HCT116 (cell line): ENCODE measurements around the gene DOCK2. TPM values are rescaled to one million over a fixed set of nuclear protein-coding genes. Genes with fewer than 3 reads are reported as not detected.

ENCODE experiments used
- ATAC-seq: fragments of 200-7000 bp; cut with Tn5 transposase; 2 replicates; pipeline ENCODE4 v1.9.1; 2020; ENCODE audit warnings: mild to moderate bottlenecking, moderate library complexity
- BruUV-seq: library from RNA; stranded (reverse); fragments of 400-500 nt; replicated peaks from 2 replicates; lab custom pipeline; 2021; lab: Mats Ljungman, UMichigan
- CTCF ChIA-PET: fragments of 300-600 bp; sonication (Branson Sonifier 250); formaldehyde crosslinking; loops from one replicate; lab custom pipeline; 2021; ENCODE audit warnings: antibody characterized with exemption; lab: Charles Lee
- POLR2A ChIA-PET: fragments of 300-600, 350-600 bp; sonication (Branson Sonifier 250); formaldehyde crosslinking; loops from one replicate; lab custom pipeline; 2021; ENCODE audit warnings: antibody characterized with exemption; lab: Charles Lee
- RAD21 ChIA-PET, 2 experiments: fragments of 300-600 bp; sonication (Branson Sonifier 250); formaldehyde crosslinking; loops; one replicate each; lab custom pipeline; 2023; ENCODE audit warnings: low total read pairs in 2 of 2; ENCODE audit not compliant: uncharacterized antibody in 2 of 2, unreplicated experiment in 2 of 2, low non-redundant PET in 1 of 2; lab: Charles Lee
- DNase-seq: peaks from one replicate; pipeline ENCODE4 v3.0.0-alpha.2; 2010; ENCODE audit warnings: low read depth, low spot score
- H2AFZ ChIP-seq: fragments of 200-600 bp; shearing (Covaris generic), sonication (generic); 2 replicates; pipeline ENCODE4 v1.6.1; 2017; ENCODE audit warnings: low read depth, mixed run types, mixed read lengths, antibody characterized with exemption, low read length; ENCODE audit not compliant: poor library complexity, severe bottlenecking
- H3K27ac ChIP-seq: 2 replicates; pipeline ENCODE4 v1.5.1; 2012; ENCODE audit warnings: low read depth, low read length
- H3K27me3 ChIP-seq: fragments of 200-600 bp; sonication (generic); 2 replicates; pipeline ENCODE4 v1.6.1; 2016; ENCODE audit warnings: mixed run types, low read length, mixed read lengths; ENCODE audit not compliant: insufficient read depth
- H3K36me3 ChIP-seq, 2 experiments: fragments of 200-500 bp in 1 of 2; fragments of 200-600 bp in 1 of 2; sonication (Bioruptor generic) in 1 of 2; sonication (generic) in 1 of 2; 2 replicates each; pipeline versions ENCODE4 v1.5.1 to v1.6.1; 2014 to 2016; ENCODE audit warnings: low read length in 2 of 2, inconsistent platforms in 1 of 2, mixed read lengths in 1 of 2, mixed run types in 1 of 2; ENCODE audit not compliant: insufficient read depth in 2 of 2, control insufficient read depth in 1 of 2
- H3K4me1 ChIP-seq, 2 experiments: fragments of 200-600 bp in 1 of 2; sonication (generic) in 1 of 2; 2 replicates each; pipeline versions ENCODE4 v1.5.1 to v1.6.1; 2012 to 2017; ENCODE audit warnings: low read length in 2 of 2, inconsistent platforms in 1 of 2, mild to moderate bottlenecking in 1 of 2, mixed read lengths in 1 of 2, mixed run types in 1 of 2, moderate library complexity in 1 of 2; ENCODE audit not compliant: insufficient read depth in 2 of 2, control insufficient read depth in 1 of 2
- H3K4me2 ChIP-seq: fragments of 200-600 bp; sonication (generic); 2 replicates; pipeline ENCODE4 v1.6.1; 2017; ENCODE audit warnings: mixed run types, low read length, mixed read lengths
- H3K4me3 ChIP-seq, 2 experiments: fragments of 200-600 bp in 1 of 2; sonication (generic) in 1 of 2; replicated peaks in 1 of 2; 2 replicates each; pipeline ENCODE4 v1.5.1; 2011 to 2016; ENCODE audit warnings: low read length in 2 of 2, control low read depth in 1 of 2, low read depth in 1 of 2, mild to moderate bottlenecking in 1 of 2, mixed read lengths in 1 of 2, mixed run types in 1 of 2
- H3K79me2 ChIP-seq: fragments of 200-600 bp; sonication (generic); 2 replicates; pipeline ENCODE4 v1.6.1; 2017; ENCODE audit warnings: mild to moderate bottlenecking, mixed run types, low read length, moderate library complexity, mixed read lengths; ENCODE audit not compliant: insufficient read depth
- H3K9ac ChIP-seq: fragments of 200-600 bp; sonication (generic); 2 replicates; pipeline ENCODE4 v1.6.1; 2016; ENCODE audit warnings: low read length, mixed read lengths
- H3K9me2 ChIP-seq: fragments of 200-600 bp; sonication (generic), shearing (Covaris generic); 2 replicates; pipeline ENCODE4 v1.6.1; 2017; ENCODE audit warnings: mixed run types, mild to moderate bottlenecking, moderate library complexity; ENCODE audit not compliant: insufficient read depth
- H3K9me3 ChIP-seq, 2 experiments: fragments of 200-500 bp in 1 of 2; fragments of 200-600 bp in 1 of 2; sonication (Bioruptor generic) in 1 of 2; sonication (generic) in 1 of 2; 2 replicates each; pipeline ENCODE4 v1.6.1; 2014 to 2017; ENCODE audit warnings: low read length in 2 of 2, mixed read lengths in 2 of 2, inconsistent platforms in 1 of 2, low read depth in 1 of 2, mild to moderate bottlenecking in 1 of 2, mixed run types in 1 of 2, moderate library complexity in 1 of 2; ENCODE audit not compliant: control insufficient read depth in 1 of 2, insufficient read depth in 1 of 2
- H4K20me1 ChIP-seq: fragments of 200-600 bp; sonication (generic), shearing (Covaris generic); 2 replicates; pipeline ENCODE4 v1.6.1; 2017; ENCODE audit warnings: mixed run types, mild to moderate bottlenecking, moderate library complexity; ENCODE audit not compliant: insufficient read depth
- CBX3 ChIP-seq: IDR thresholded peaks from 2 replicates; pipeline ENCODE4 v1.6.1; 2012; ENCODE audit warnings: low read depth
- CEBPB ChIP-seq: IDR thresholded peaks from 2 replicates; pipeline ENCODE4 v1.6.1; 2012; ENCODE audit warnings: low read depth
- ELF1 ChIP-seq: IDR thresholded peaks from 2 replicates; pipeline ENCODE4 v1.6.1; 2012; ENCODE audit warnings: low read depth, borderline replicate concordance
- EZH2 ChIP-seq: fragments of 200-600 bp; sonication (generic); IDR thresholded peaks from 2 replicates; pipeline ENCODE4 v1.6.1; 2017; ENCODE audit warnings: antibody characterized with exemption, mixed run types
- FOSL1 ChIP-seq: IDR thresholded peaks from 2 replicates; pipeline ENCODE4 v1.6.1; 2012; ENCODE audit warnings: low read depth
- JUND ChIP-seq: IDR thresholded peaks from 2 replicates; pipeline ENCODE4 v1.6.1; 2012
- POLR2A ChIP-seq: IDR thresholded peaks from 2 replicates; pipeline ENCODE4 v1.7.0; 2011; ENCODE audit warnings: borderline replicate concordance; ENCODE audit not compliant: insufficient read depth, insufficient read length; ENCODE audit errors: extremely low read depth
- POLR2AphosphoS5 ChIP-seq: IDR thresholded peaks from 2 replicates; pipeline ENCODE4 v1.6.1; 2011; ENCODE audit warnings: mild to moderate bottlenecking, low read depth, low read length, moderate library complexity
- SRF ChIP-seq: IDR thresholded peaks from 2 replicates; pipeline ENCODE4 v1.6.1; 2012; ENCODE audit warnings: low read depth
- TCF7L2 ChIP-seq: IDR thresholded peaks from 2 replicates; pipeline ENCODE4 v1.7.0; 2011; ENCODE audit warnings: borderline replicate concordance, inconsistent platforms; ENCODE audit not compliant: insufficient read depth, insufficient read length; ENCODE audit errors: extremely low read depth
- intact Hi-C: fragments of 100-400 bp; cut with micrococcal nuclease; formaldehyde crosslinking; loops from 2 replicates; pipeline ENCODE4 v1.10.0; 2022
- total RNA-seq: library from RNA; stranded (reverse); gene quantifications from one replicate; pipeline ENCODE4 v1.2.1, GENCODE V29; 2021; ENCODE audit not compliant: unreplicated experiment
- TF ChIP-seq, protein P1 (sequence below): IDR thresholded peaks from 2 replicates; pipeline ENCODE4 v1.6.1; 2012
- TF ChIP-seq, protein P2 (sequence below): IDR thresholded peaks from 2 replicates; pipeline ENCODE4 v1.6.1; 2012
- TF ChIP-seq, protein P3 (sequence below), 3 experiments: fragments of 200-600 bp in 1 of 3; sonication (generic) in 1 of 3; IDR thresholded peaks in 2 of 3; conservative IDR thresholded peaks in 1 of 3; 2 replicates each; pipeline ENCODE4 v1.5.1; 2012 to 2017; ENCODE audit warnings: low read depth in 2 of 3, low read length in 2 of 3, antibody characterized with exemption in 1 of 3, borderline replicate concordance in 1 of 3, control low read depth in 1 of 3, mild to moderate bottlenecking in 1 of 3, mixed read lengths in 1 of 3, mixed run types in 1 of 3, moderate library complexity in 1 of 3; ENCODE audit not compliant: insufficient read depth in 1 of 3
- TF ChIP-seq, protein P4 (sequence below): IDR thresholded peaks from 2 replicates; pipeline ENCODE4 v1.6.1; 2012; ENCODE audit warnings: low read depth

The DOCK2 gene
- total RNA-seq, 1 experiment from 2014 or later = 0.89 TPM

DNA sequence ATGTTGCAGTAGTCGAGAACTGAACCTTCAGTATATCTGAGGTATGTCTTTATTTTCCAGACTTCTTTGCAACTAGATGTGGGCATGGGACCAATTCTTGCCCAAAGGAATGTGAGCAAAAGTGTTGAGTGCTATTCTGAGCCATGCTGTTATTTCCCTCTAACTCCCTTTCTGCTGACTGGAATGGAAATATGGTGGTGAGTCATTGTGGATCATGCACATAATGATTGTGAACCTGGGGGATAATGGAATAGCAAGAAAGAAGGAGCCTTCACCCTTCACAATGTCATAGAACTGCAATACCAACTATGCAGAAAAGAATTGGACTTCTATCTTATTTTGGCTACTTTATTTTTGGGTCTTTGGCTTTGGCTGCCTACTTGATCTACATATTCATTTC is 10.3 kb upstream of the DOCK2 start:
- CTCF ChIA-PET = no interaction called here
- no peak for ATAC-seq
- H3K4me2 ChIP-seq = no peak overlapping the region

DNA sequence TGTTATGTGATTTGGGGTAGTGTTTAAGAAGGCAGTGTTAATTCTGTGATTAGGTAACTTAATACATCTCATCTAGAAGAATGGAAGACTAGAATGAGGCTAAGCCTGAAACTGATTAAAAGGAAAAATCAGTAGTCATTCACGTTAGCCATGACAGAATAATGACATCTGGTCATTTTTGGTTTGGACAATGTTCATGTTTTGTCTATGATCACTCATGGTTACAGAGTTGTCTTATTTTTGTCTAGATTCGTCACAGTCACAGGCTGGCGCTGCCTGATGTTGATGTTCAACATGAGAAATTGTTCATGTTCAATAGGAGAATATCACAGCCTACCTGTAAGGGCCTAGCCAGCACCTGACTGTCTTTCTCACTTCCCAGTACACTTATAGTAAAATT is 9.5 kb upstream of the DOCK2 start:
- Histone ChIP-seq H3K4me2 (no peak overlapping the region), H2AFZ (no peak overlapping the region), H3K4me1 (no peaks in the 10 kb centered on the region), H3K36me3 (no peaks in the 10 kb centered on the region), H3K9ac (no peak overlapping the region), H3K4me3 (no peak overlapping the region), H3K27ac (no peak overlapping the region), H3K79me2 (no peaks in the 10 kb centered on the region), H3K9me3 (no peaks in the 10 kb centered on the region), H4K20me1 (no peaks in the 10 kb centered on the region), H3K9me2 (no peaks in the 10 kb centered on the region), H3K27me3 (no peaks in the 10 kb centered on the region)
- ATAC-seq (no peak), DNase-seq (no peak)
- ChIA-PET POLR2A (no interaction called here), RAD21 (no interaction called here), CTCF (no interaction called here)
- BruUV-seq = no TSS peak
- intact Hi-C loops = no loop called here
- TF ChIP-seq JUND = no peak
- no peak for TF ChIP-seq POLR2A
- TF ChIP-seq, protein P1, sequence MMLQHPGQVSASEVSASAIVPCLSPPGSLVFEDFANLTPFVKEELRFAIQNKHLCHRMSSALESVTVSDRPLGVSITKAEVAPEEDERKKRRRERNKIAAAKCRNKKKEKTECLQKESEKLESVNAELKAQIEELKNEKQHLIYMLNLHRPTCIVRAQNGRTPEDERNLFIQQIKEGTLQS = no peak
- TF ChIP-seq, protein P2, sequence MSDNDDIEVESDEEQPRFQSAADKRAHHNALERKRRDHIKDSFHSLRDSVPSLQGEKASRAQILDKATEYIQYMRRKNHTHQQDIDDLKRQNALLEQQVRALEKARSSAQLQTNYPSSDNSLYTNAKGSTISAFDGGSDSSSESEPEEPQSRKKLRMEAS = no peak
- no peak for TF ChIP-seq FOSL1
- no peak for TF ChIP-seq POLR2AphosphoS5
- no peak for TF ChIP-seq TCF7L2
- no peak for TF ChIP-seq CBX3
- no peak for TF ChIP-seq ELF1
- no peak for TF ChIP-seq CEBPB
- TF ChIP-seq, protein P3, sequence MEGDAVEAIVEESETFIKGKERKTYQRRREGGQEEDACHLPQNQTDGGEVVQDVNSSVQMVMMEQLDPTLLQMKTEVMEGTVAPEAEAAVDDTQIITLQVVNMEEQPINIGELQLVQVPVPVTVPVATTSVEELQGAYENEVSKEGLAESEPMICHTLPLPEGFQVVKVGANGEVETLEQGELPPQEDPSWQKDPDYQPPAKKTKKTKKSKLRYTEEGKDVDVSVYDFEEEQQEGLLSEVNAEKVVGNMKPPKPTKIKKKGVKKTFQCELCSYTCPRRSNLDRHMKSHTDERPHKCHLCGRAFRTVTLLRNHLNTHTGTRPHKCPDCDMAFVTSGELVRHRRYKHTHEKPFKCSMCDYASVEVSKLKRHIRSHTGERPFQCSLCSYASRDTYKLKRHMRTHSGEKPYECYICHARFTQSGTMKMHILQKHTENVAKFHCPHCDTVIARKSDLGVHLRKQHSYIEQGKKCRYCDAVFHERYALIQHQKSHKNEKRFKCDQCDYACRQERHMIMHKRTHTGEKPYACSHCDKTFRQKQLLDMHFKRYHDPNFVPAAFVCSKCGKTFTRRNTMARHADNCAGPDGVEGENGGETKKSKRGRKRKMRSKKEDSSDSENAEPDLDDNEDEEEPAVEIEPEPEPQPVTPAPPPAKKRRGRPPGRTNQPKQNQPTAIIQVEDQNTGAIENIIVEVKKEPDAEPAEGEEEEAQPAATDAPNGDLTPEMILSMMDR (IDR thresholded peaks at IDR 0.05 in 2 of 3, conservative IDR thresholded peaks at IDR 0.05 in 1 of 3; ENCODE audit: borderline replicate concordance in 1 of 3, insufficient read depth in 1 of 3, low read depth in 2 of 3, low read length in 2 of 3) = no peak
- no peak for TF ChIP-seq SRF

More for the DNA sequence above, 10.3 kb upstream of the DOCK2 start:
- TF ChIP-seq SRF (no peak), EZH2 (no peak)
- TF ChIP-seq, protein P4, sequence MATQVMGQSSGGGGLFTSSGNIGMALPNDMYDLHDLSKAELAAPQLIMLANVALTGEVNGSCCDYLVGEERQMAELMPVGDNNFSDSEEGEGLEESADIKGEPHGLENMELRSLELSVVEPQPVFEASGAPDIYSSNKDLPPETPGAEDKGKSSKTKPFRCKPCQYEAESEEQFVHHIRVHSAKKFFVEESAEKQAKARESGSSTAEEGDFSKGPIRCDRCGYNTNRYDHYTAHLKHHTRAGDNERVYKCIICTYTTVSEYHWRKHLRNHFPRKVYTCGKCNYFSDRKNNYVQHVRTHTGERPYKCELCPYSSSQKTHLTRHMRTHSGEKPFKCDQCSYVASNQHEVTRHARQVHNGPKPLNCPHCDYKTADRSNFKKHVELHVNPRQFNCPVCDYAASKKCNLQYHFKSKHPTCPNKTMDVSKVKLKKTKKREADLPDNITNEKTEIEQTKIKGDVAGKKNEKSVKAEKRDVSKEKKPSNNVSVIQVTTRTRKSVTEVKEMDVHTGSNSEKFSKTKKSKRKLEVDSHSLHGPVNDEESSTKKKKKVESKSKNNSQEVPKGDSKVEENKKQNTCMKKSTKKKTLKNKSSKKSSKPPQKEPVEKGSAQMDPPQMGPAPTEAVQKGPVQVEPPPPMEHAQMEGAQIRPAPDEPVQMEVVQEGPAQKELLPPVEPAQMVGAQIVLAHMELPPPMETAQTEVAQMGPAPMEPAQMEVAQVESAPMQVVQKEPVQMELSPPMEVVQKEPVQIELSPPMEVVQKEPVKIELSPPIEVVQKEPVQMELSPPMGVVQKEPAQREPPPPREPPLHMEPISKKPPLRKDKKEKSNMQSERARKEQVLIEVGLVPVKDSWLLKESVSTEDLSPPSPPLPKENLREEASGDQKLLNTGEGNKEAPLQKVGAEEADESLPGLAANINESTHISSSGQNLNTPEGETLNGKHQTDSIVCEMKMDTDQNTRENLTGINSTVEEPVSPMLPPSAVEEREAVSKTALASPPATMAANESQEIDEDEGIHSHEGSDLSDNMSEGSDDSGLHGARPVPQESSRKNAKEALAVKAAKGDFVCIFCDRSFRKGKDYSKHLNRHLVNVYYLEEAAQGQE = no peak
- Histone ChIP-seq H3K79me2 (no peaks in the 10 kb centered on the region), H3K27me3 (no peaks in the 10 kb centered on the region), H3K27ac (no peak overlapping the region), H2AFZ (no peak overlapping the region), H3K9ac (no peak overlapping the region), H3K4me1 (no peaks in the 10 kb centered on the region), H3K36me3 (no peaks in the 10 kb centered on the region), H3K9me3 (no peaks in the 10 kb centered on the region), H3K4me3 (no peak overlapping the region), H3K9me2 (no peaks in the 10 kb centered on the region), H4K20me1 (no peaks in the 10 kb centered on the region)
- no TSS peak for BruUV-seq
- ChIA-PET POLR2A (no interaction called here), RAD21 (no interaction called here)
- intact Hi-C loops = no loop called here
- no peak for DNase-seq
